Measurements from ENCODE around the gene AIFM2. TPM values are rescaled to one million over a fixed set of nuclear protein-coding genes. Genes with fewer than 3 reads are reported as not detected.
A peak's percentile ranks its signal among the peaks of the same experiment; 100 is the strongest.
"Not testable (repeated sequence)": the region's sequence is repeated elsewhere in the genome, so short reads cannot be mapped to it uniquely, and the experiment has no call there.

AIFM2 gene
- total RNA-seq (2014; rRNA removed; shearing (Covaris generic)) = 19.2 and 21.6 TPM in 2 replicates

- peak; percentile 79 for DNase-seq (ENCODE audit: low spot score)
Measured at GRCh38 chr10:70132098-70133029, at the start of gene AIFM2. TSS of gene AIFM2 (minus strand) at chr10:70132825. CDS start at chr10:70124084, 8,741 bp downstream.

GRCh38 chr10:70179209-70179608 lies 46.6 kb upstream of the AIFM2 start:
- not testable (repeated sequence) for DNase-seq (ENCODE audit: low spot score)

- DNase-seq (ENCODE audit: low spot score) = no peak
Measured at GRCh38 chr10:70178139-70178725, 45.6 kb upstream of the AIFM2 start.

GRCh38 chr10:70176441-70176840 lies 43.8 kb upstream of the AIFM2 start:
- no peak for DNase-seq (ENCODE audit: low spot score)

- DNase-seq (ENCODE audit: low spot score) = no peak
Measured at GRCh38 chr10:70175516-70175915, 42.9 kb upstream of the AIFM2 start.

- peak; percentile 51 for DNase-seq (ENCODE audit: low spot score)
Measured at GRCh38 chr10:70174058-70174741, 41.6 kb upstream of the AIFM2 start.

- DNase-seq (ENCODE audit: low spot score) = peak; percentile 37
Measured at GRCh38 chr10:70169649-70170364, 37.2 kb upstream of the AIFM2 start.

- no peak for DNase-seq (ENCODE audit: low spot score)
Measured at GRCh38 chr10:70169011-70169410, 36.4 kb upstream of the AIFM2 start.

- no peak for DNase-seq (ENCODE audit: low spot score)
Measured at GRCh38 chr10:70167246-70167645, 34.6 kb upstream of the AIFM2 start.

- no peak for DNase-seq (ENCODE audit: low spot score)
Measured at GRCh38 chr10:70166394-70166793, 33.8 kb upstream of the AIFM2 start.

GRCh38 chr10:70164163-70164562 lies 31.5 kb upstream of the AIFM2 start:
- no peak for DNase-seq (ENCODE audit: low spot score)

- DNase-seq (ENCODE audit: low spot score) = no peak
Measured at GRCh38 chr10:70163448-70163847, 30.8 kb upstream of the AIFM2 start.

GRCh38 chr10:70162892-70163201 lies 30.2 kb upstream of the AIFM2 start:
- DNase-seq (ENCODE audit: low spot score) = no peak

GRCh38 chr10:70162151-70162891 lies 29.7 kb upstream of the AIFM2 start:
- DNase-seq (ENCODE audit: low spot score) = no peak

GRCh38 chr10:70160798-70161197 lies 28.2 kb upstream of the AIFM2 start:
- no peak for DNase-seq (ENCODE audit: low spot score)

GRCh38 chr10:70159366-70159765 lies 26.7 kb upstream of the AIFM2 start:
- DNase-seq (ENCODE audit: low spot score) = not testable (repeated sequence)

- DNase-seq (ENCODE audit: low spot score) = no peak
Measured at GRCh38 chr10:70158113-70158512, 25.5 kb upstream of the AIFM2 start.

- DNase-seq (ENCODE audit: low spot score) = no peak
Measured at GRCh38 chr10:70155255-70155838, 22.7 kb upstream of the AIFM2 start.

- DNase-seq (ENCODE audit: low spot score) = no peak
Measured at GRCh38 chr10:70148516-70148915, 15.9 kb upstream of the AIFM2 start.

GRCh38 chr10:70147259-70147625 lies 14.6 kb upstream of the AIFM2 start:
- DNase-seq (ENCODE audit: low spot score) = no peak

All from HT-29 (cell line).